Non-pigmented ciliary epithelial cell (primary cell): ENCODE measurements around the gene OST4.

Experiments
- DNase-seq: peaks from one replicate; pipeline ENCODE4 v3.0.0-alpha.2; 2010; ENCODE audit warnings: low read depth

OST4 gene

DNA sequence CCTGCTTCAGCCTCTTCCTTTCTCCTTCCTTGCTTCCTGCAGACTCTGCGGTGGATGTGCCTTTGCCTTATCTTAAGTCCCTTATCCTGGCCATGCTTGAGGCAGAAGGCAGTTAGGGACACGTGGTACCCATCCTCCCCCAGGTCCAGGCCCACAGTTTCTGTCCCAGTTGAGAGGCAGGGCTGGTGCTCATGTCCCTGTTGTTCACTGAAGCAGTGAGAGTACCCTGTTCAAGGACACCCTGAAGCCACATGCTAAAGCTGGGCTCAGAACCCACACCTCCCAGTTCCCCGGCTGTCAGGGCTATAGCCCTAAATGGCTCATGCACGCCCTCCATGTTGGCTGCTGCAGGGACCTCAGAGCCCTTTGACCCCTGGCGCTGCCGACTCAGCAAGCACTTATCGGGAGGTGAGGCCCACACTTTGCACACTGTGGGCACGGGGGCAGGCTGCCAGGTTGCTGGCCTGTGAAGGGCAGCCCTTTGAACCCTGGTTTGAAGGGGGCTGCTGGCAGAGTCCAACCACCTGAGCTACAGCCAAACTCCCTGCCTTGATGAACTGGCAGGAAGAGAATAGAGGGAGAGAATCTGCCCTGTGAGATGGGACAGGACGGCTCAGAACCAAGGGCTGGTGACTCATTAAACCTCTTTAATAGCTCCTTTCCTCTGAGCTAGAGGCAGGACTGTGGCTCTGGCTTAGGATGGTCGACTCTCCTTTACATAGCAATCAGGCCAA is 21.4 kb upstream of the OST4 start:
- DNase-seq: no peak

- no peak for DNase-seq
These were observed 20.6 kb upstream of the OST4 start for GRCh38 chr2:27091746-27092695.

DNA sequence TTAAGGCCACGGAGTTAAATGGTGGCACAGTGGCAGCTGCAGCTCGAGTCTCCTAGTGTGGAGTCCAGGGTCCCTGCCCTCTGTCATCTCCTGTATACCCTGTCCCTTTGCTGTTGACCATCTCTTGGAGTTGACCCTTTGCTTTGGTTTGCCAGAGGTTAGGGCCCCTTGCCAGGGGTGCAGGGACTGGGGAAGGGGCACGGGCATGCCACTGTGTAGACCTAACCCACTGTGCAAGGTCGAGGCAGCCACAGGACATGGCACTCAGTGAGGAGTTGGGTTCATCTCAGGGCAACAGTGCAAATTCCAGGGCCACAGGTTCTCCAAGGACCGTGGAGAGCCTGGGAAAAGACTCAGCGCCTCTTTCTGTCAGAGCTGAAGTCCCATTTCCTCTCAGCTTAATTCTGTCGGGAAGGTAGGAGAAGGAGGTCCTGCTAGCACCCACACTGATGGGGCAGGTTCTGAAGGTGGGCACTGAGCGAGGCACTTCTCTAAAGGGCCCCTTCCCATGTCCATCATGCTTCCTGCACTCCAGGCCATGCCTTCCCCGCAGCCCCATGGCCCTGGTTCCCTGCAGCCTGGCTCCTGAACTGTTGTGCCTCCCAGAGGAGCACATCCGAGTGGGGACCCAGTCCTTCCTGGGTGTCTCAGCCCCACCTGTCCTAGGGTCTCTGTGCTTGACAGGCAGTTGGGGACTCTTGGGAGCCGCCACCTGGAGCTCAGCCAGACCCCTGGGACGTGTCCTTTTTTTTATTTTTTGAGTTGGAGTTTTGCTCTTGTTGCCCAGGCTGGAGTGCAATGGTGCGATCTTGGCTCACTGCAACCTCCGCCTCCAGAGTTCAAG is 17.9 kb upstream of the OST4 start:
- no peak for DNase-seq

- no peak for DNase-seq
These were observed 17.2 kb upstream of the OST4 start for GRCh38 chr2:27088634-27089033.

GRCh38 chr2:27087823-27088410 is 16.5 kb upstream of the OST4 start:
- DNase-seq: no peak

- DNase-seq: no peak
These were observed 15.5 kb upstream of the OST4 start, which contains the start of gene KHK for GRCh38 chr2:27086724-27087593. Gene KHK (plus strand): TSS chr2:27086772. CDS start chr2:27087260, 488 bp downstream.

DNA sequence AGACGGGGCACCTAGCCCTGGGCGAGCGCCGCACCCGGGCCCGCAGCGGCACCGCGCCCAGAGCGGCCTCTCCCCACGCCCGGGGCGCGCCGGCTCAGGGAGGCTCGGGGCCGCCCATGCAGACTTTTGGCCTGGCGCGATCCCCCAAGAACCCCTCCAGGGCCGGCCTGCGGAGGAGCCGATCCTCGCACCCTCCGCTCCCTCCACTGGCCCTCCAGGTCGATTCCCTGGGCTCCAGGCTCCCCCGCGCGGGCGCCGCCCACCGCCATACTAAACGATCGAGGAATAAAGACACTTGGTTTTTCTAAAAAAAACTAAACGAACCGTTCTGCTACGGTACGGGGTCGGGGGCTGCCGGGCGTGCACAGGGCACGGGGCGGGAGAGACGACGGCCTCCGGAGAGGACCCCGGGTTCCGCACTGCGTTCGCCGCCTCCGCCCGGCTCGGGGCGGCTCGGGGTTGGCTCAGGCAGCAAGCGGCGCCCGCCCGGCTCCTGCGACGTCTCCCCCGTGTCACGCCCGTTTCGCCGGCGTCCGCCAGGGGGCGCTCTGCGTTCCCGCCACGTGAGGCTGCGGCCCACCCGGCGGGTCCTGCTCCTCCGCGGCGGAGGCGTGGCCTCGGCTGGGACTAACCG is 14.8 kb upstream of the OST4 start:
- DNase-seq: no peak

DNA sequence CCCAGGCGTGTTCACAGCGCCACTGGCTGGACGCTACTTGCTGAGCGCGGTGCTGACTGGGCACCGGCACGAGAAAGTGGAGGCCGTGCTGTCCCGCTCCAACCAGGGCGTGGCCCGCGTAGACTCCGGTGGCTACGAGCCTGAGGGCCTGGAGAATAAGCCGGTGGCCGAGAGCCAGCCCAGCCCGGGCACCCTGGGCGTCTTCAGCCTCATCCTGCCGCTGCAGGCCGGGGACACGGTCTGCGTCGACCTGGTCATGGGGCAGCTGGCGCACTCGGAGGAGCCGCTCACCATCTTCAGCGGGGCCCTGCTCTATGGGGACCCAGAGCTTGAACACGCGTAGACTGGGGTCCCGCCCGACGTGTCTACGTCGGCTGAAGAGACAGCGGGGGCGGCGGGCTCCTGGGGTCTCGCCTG is 14.2 kb upstream of the OST4 start:
- no peak for DNase-seq

- DNase-seq: no peak
These were observed 13.7 kb upstream of the OST4 start for GRCh38 chr2:27085062-27085672.

DNA sequence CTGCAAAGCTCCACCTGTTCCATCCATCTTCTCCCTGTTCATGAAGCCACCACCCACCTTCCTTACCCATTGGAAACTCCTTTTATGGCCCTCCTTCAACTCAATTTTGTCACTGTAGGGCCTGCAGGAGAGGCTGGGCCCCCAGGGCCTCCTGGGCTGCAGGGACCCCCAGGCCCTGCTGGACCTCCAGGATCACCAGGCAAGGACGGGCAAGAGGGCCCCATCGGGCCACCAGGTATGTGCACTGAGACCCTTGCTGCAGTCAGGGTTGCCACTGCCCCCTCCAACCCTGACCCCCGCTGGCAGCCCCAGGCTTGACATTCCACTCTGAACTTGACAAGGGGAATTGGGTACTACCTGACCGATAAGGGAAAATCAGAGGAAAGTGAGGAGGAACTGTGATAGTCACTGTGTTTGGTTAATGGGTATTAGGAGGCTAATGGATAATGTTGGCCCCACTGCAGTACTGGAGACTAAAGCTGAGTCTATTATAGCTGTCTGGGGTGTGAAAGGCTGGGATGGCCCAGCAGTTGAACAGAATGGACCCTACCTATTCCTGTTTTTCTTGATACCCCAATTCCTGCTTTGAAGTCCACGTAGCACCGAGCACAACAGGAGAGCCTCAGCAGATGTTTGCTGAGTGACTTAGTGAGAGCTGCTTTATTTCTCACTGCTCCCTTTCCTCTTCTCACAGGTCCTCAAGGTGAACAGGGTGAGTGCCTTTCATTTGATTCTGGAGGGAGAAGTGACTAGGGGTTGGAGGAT is 13.0 kb upstream of the OST4 start:
- DNase-seq: no peak

GRCh38 chr2:27083410-27084296 is 12.2 kb upstream of the OST4 start:
- DNase-seq: no peak

- no peak for DNase-seq
These were observed 11.4 kb upstream of the OST4 start for GRCh38 chr2:27082773-27083409.

DNA sequence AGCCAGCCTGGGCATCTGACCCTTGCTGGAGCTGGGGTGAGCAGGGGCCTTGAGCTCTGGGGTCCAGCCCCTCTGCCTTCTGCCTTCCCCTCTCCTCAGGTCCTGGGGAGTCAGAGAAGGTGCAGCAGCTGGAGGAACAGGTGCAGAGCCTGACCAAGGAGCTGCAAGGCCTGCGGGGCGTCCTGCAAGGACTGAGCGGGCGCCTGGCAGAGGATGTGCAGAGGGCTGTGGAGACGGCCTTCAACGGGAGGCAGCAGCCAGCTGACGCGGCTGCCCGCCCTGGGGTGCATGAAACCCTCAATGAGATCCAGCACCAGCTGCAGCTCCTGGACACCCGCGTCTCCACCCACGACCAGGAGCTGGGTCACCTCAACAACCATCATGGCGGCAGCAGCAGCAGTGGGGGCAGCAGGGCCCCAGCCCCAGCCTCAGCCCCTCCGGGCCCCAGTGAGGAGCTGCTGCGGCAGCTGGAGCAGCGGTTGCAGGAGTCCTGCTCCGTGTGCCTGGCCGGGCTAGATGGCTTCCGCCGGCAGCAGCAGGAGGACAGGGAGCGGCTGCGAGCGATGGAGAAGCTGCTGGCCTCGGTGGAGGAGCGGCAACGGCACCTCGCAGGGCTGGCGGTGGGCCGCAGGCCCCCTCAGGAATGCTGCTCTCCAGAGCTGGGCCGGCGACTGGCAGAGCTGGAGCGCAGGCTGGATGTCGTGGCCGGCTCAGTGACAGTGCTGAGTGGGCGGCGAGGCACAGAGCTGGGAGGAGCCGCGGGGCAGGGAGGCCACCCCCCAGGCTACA is 10.7 kb upstream of the OST4 start:
- DNase-seq: no peak

DNA sequence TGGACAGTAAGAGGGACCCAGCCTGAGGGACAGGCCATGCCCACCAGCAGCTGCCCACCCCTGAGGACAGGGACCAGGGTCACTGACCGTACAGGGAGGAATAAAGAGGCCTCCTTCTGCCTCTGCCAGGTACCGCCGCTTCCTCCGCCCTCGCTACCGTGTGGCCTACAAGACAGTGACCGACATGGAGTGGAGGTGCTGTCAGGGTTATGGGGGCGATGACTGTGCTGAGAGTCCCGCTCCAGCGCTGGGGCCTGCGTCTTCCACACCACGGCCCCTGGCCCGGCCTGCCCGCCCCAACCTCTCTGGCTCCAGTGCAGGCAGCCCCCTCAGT is 9.1 kb upstream of the OST4 start:
- no peak for DNase-seq

GRCh38 chr2:27080140-27080469 is 8.7 kb upstream of the OST4 start:
- no peak for DNase-seq

- no peak for DNase-seq
These were observed 8.0 kb upstream of the OST4 start for GRCh38 chr2:27079233-27080139.
